WI38 (cell line): Measurements from ENCODE around the gene BICDL1.

Experiments
- H3K4me3 ChIP-seq: 2 replicates; pipeline ENCODE4 v1.5.1; 2011; ENCODE audit warnings: low read depth, mild to moderate bottlenecking, control low read depth, low read length
- CTCF ChIP-seq: IDR thresholded peaks from 2 replicates; pipeline ENCODE4 v1.5.1; 2012; ENCODE audit warnings: low read depth, mild to moderate bottlenecking, control low read depth, low read length

Gene BICDL1

DNA sequence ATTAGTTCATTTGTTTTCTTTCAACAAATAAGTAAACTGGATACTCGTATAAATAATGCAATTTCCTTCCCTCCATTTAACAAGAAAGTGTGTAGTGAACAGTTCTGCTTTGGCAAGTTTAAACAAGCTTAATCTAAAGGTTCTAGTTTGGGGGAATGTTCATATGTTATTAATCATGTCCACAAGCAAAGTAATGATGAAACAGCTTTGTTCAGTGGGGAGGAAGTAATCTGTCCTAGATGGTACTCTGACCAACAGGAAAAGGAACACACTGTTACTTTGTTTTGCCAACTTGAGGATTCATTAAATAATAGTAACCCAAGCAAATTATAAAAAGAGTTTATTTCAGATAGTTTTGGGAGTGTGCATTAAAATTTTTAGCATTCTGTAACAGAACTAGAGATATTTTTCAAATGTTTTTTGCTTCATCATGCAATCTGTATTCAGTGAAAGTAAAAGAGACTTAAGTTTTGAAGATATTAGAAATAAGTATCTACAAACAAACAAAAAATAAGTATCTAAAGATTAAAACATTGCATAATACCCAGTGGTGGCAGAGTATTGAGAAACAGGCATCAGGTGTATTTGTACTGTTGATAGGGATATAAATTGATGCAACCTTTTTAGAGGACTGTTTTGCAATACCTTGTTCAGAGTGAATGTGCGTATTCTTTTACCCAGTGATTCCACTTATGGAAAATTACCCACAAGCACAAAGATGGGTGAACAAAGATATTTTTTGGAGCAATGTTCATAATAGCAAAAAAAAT lies 66.4 kb downstream of the BICDL1 start:
- TF ChIP-seq CTCF, result no peak

DNA sequence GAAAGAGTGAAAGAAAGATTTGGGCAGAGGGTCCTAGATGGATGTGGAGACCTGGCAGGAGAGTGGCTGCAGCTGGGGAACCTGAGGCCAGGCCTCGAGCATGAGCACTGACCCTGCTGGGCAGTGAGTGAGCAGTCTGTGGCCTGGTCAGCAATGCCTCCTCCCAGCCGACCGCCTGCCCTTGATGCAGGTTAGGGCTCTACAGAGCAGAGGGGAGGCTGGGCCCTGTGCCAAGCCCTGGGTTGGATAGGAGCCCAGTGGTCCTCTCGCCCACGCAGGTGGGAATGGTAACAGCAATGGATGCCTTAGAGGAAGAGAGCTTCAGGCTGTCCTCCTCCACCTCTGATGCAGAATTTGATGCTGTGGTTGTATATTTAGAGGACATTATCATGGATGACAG lies 67.7 kb downstream of the BICDL1 start:
- no peak for TF ChIP-seq CTCF
- no peak overlapping the region for H3K4me3 ChIP-seq

More for the DNA sequence above, 66.4 kb downstream of the BICDL1 start:
- H3K4me3 ChIP-seq, result no peak overlapping the region

DNA sequence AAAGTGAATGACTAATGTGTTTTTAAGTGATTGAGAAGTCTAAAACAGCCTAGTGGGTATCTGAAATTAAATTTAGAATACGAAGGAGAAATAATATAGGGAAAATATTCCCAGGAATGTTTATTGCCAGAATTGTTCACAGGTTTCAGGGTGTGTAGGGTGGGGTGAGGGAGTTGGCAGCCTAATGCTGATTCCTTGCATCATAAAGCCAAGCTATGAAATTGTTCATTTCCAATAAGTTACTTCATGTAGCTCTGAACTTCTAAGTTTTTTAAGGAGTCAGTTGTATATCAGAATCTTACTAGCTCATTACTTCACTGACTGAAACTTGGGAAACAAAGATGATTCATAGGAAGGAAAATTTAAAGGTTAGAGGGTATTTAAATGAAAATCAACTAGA lies 71.2 kb downstream of the BICDL1 start:
- TF ChIP-seq CTCF, result no peak
- H3K4me3 ChIP-seq, result no peak overlapping the region

- no peak overlapping the region for H3K4me3 ChIP-seq
- no peak for TF ChIP-seq CTCF
Observed at GRCh38 chr12:120060717-120061116, 71.7 kb downstream of the BICDL1 start.

DNA sequence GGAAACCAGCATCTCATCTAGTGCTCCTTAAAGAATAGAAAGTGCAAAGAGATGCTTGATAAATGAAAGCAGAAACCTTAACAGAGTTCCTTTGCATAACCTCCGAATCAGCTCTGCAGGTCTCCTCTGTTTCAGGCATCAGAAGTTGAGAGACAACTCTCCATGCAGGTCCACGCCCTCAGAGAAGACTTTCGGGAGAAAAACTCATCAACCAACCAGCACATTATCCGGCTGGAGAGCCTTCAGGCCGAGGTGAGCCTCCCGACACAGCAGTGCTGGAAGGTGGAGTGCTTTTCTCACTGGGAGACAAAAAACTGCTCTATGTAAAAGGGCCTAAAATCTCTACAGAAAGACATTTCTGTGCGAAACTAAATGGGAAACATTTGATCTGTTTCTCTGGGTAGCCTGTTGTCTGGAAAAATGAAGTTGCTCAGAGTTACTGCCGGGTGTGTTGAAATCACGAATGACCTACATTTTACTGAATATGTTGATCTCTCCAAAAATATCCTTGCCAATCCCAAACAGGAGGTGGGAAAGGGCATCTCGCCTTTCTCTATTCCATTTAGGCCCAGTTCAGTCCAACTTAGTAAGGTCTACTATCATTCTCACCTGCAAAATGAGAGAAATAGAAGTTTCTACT lies 72.7 kb downstream of the BICDL1 start:
- TF ChIP-seq CTCF, result no peak
- H3K4me3 ChIP-seq, result no peak overlapping the region

GRCh38 chr12:120062976-120063579 lies 74.0 kb downstream of the BICDL1 start:
- TF ChIP-seq CTCF, result no peak
- H3K4me3 ChIP-seq, result no peak overlapping the region
